RWPE2 (cell line): ENCODE results near the gene TBX15.
"Not testable (repeated sequence)": the region's sequence is repeated elsewhere in the genome, so short reads cannot be mapped to it uniquely, and the experiment has no call there.

Source experiments
- ATAC-seq: fragments of 200-7000 bp; cut with Tn5 transposase; 3 replicates; pipeline ENCODE4 v1.9.1; 2021; ENCODE audit warnings: low read depth
- DNase-seq: peaks from one replicate; pipeline ENCODE4 v3.0.0-alpha.2; 2020; ENCODE audit warnings: low spot score
- H3K27ac ChIP-seq: fragments of 450-650 bp; 2 replicates; pipeline ENCODE4 v1.5.1; 2017; ENCODE audit warnings: mild to moderate bottlenecking; ENCODE audit not compliant: poor library complexity, severe bottlenecking
- H3K27me3 ChIP-seq: fragments of 250-450 bp; sonication (Bioruptor Pico); 2 replicates; pipeline ENCODE4 v1.5.1; 2021; ENCODE audit warnings: mild to moderate bottlenecking, moderate library complexity; ENCODE audit not compliant: insufficient read depth, poor library complexity, severe bottlenecking
- H3K36me3 ChIP-seq: fragments of 250-450 bp; sonication (Bioruptor Pico); 2 replicates; pipeline ENCODE4 v1.5.1; 2020; ENCODE audit warnings: low read depth, mild to moderate bottlenecking, moderate library complexity
- H3K4me1 ChIP-seq: fragments of 250-450 bp; sonication (Bioruptor Pico); 2 replicates; pipeline ENCODE4 v1.5.1; 2021; ENCODE audit warnings: mild to moderate bottlenecking, moderate library complexity; ENCODE audit not compliant: insufficient read depth, poor library complexity, severe bottlenecking
- H3K4me3 ChIP-seq: fragments of 250-450 bp; sonication (Bioruptor Pico); 2 replicates; pipeline ENCODE4 v1.5.1; 2021; ENCODE audit warnings: mild to moderate bottlenecking, moderate library complexity; ENCODE audit not compliant: severe bottlenecking
- H3K9me3 ChIP-seq: fragments of 250-450 bp; sonication (Bioruptor Pico); 2 replicates; pipeline ENCODE4 v1.5.1; 2021; ENCODE audit warnings: mild to moderate bottlenecking, moderate library complexity; ENCODE audit not compliant: severe bottlenecking
- TF ChIP-seq, protein P1 (sequence below): fragments of 450-650 bp; IDR thresholded peaks from one replicate; pipeline ENCODE4 v1.5.1; 2017; ENCODE audit warnings: mild to moderate bottlenecking, moderate library complexity; ENCODE audit not compliant: poor library complexity, severe bottlenecking

TBX15 gene

DNA sequence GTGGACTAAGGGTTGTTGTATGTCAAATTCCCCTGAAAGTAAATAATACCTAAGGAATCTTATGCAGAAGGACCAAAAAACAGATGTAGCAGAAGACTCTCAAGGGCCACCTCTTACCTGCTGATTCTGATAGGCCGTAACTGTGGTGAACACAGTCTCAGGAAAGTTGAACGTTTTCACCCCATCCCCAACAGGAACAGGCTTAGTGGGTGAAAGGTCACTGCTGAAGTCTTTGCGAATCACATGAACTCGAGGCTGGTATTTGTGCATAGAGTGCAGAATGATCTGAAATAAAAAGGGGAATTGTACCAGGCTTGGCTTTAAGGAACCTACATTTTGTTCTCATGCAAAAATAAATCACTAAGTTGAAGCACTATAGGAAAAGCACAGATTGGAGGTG, 64.8 kb downstream of the TBX15 start:
- TF ChIP-seq, protein P1, sequence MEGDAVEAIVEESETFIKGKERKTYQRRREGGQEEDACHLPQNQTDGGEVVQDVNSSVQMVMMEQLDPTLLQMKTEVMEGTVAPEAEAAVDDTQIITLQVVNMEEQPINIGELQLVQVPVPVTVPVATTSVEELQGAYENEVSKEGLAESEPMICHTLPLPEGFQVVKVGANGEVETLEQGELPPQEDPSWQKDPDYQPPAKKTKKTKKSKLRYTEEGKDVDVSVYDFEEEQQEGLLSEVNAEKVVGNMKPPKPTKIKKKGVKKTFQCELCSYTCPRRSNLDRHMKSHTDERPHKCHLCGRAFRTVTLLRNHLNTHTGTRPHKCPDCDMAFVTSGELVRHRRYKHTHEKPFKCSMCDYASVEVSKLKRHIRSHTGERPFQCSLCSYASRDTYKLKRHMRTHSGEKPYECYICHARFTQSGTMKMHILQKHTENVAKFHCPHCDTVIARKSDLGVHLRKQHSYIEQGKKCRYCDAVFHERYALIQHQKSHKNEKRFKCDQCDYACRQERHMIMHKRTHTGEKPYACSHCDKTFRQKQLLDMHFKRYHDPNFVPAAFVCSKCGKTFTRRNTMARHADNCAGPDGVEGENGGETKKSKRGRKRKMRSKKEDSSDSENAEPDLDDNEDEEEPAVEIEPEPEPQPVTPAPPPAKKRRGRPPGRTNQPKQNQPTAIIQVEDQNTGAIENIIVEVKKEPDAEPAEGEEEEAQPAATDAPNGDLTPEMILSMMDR: no peak
- H3K36me3 ChIP-seq: no peaks in the 10 kb centered on the region
- H3K27ac ChIP-seq: no peak overlapping the region
- no peaks in the 10 kb centered on the region for H3K4me1 ChIP-seq
- no peaks in the 10 kb centered on the region for H3K9me3 ChIP-seq
- H3K4me3 ChIP-seq: no peak overlapping the region
- DNase-seq (no peak), ATAC-seq (no peak)
- H3K27me3 ChIP-seq: peaks cover 6% of the 10 kb centered on the region

DNA sequence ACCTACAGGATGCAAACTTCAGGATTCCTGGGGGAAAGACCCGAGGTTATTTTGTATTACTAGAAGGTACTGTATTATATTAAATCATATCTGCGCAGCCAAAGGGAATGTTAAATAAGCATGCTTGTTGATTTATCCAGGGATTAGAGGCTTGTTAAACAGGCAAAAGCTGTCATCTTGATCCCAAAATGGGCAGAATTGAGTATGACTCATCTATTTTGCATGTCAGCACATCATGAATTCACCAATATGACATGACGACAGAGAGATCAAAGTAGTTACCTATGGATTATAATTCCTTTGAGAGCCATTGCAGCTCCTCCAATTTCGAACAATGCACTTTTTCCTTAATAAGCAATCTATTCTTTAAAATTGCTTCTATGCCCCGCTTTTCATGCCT, 66.1 kb downstream of the TBX15 start:
- Histone ChIP-seq H3K36me3 (no peaks in the 10 kb centered on the region), H3K27ac (no peak overlapping the region), H3K27me3 (peaks cover 6% of the 10 kb centered on the region), H3K4me1 (no peaks in the 10 kb centered on the region), H3K9me3 (no peaks in the 10 kb centered on the region), H3K4me3 (no peak overlapping the region)
- DNase-seq (no peak), ATAC-seq (no peak)
- TF ChIP-seq, protein P1: no peak

DNA sequence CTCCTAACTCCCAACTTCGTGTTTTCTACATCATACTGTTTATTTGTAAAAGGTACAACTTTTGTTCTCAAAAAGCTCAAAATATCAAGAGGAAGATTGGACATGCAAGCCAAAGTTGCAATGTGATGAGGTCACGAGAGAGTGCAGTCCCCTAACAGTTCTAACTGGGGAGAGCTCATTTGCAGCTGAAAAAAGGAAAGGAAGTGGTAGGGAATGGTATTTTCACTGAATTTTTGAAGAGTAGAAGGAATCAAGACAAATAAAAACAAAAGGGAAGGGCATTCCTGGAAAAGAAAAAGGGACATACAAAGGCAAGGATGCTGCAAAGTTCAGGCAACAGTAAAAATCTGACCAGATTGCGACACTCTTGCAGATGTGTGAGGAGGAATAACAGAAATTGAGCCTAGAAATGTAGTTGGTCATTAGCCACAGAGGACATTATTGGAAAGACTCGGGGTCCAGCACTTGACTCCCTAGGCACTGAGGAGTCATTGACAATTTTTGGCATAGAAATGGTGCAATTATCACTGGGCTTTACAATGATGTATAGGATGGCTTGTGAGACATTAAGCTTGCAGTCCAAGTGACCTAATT, 67.9 kb downstream of the TBX15 start:
- ATAC-seq: no peak
- Histone ChIP-seq H3K36me3 (no peaks in the 10 kb centered on the region), H3K9me3 (no peaks in the 10 kb centered on the region), H3K27me3 (peaks cover 6% of the 10 kb centered on the region), H3K4me3 (no peak overlapping the region), H3K27ac (no peak overlapping the region), H3K4me1 (no peaks in the 10 kb centered on the region)
- TF ChIP-seq, protein P1: no peak
- no peak for DNase-seq

DNA sequence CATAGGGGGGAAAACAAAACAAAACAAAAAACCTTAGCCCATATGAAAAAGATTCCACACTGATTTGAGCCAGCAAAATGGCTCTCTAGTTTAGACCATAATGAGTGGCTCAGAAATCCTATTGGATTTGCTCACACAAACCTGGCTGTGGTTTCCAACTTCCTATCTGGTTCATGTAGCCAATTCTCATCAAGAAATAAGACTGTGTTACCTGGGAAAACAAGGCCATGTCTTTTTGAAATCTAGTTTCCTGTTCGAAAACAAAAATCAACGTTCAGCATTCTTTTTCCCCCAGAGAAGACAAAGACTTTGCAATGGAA, 69.2 kb downstream of the TBX15 start:
- Histone ChIP-seq H3K4me3 (no peak overlapping the region), H3K27ac (no peak overlapping the region), H3K36me3 (no peaks in the 10 kb centered on the region), H3K9me3 (no peaks in the 10 kb centered on the region), H3K4me1 (no peaks in the 10 kb centered on the region), H3K27me3 (peaks cover 6% of the 10 kb centered on the region)
- DNase-seq: no peak
- ATAC-seq: no peak
- TF ChIP-seq, protein P1: no peak

DNA sequence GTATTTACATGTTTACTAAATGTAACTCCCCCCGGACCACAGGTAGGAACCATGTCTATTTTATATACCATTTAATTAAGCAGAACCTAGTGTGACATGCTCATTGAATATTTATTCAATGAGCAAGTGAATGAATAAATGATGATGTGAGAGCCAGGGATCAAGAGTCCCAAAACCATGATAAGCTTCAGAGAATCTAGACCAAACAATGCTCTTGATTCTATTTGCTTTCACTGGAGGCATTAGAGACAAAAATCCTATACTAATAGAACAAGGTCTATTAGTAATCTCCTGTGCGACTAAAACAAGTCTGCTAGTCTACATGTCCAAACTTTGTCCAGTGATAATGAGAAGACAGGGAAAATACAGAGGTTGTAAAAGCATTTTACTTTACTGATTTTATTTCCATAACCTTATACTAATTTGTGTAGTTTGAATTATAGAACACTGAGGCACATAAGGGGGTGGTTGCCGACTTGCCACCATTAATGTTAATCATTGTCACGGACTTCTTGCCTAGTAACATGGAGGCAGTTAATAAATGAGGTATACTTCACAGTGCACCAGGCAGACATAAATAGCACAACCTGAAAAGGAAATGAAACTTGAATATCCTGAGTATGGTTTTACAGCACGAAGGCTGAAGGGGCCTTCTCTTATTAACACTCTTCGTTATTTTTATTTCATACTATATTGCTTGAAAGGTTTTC, 69.8 kb downstream of the TBX15 start:
- no peaks in the 10 kb centered on the region for H3K4me1 ChIP-seq
- DNase-seq (no peak), ATAC-seq (no peak)
- no peak overlapping the region for H3K27ac ChIP-seq
- TF ChIP-seq, protein P1: no peak
- no peak overlapping the region for H3K4me3 ChIP-seq
- peaks cover 6% of the 10 kb centered on the region for H3K27me3 ChIP-seq
- H3K36me3 ChIP-seq: no peaks in the 10 kb centered on the region
- no peaks in the 10 kb centered on the region for H3K9me3 ChIP-seq

DNA sequence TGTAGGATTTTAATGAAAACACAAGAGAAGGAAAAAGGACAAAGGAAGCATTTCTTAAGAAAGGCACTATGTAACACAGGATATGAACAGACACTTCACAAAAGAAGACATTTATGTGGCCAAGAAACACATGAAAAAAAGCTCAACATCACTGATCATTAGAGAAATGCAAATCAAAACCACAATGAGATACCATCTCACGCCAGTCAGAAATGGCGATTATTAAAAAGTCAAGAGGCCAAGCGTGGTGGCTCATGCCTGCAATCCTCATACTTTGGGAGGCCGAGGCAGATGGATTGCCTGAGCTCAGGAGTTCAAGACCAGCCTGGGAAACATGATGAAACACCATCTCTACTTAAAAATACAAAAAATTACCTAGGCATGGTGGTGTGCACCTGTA, 71.8 kb downstream of the TBX15 start:
- not testable (repeated sequence) for H3K9me3 ChIP-seq, ATAC-seq, H3K27me3 ChIP-seq, DNase-seq, H3K27ac ChIP-seq, H3K4me3 ChIP-seq, H3K36me3 ChIP-seq, H3K4me1 ChIP-seq
